Embryonic facial prominence (tissue), 1 donor: ENCODE results near the gene BCAN.
"Not testable (repeated sequence)": the region's sequence is repeated elsewhere in the genome, so short reads cannot be mapped to it uniquely, and the experiment has no call there.

Experiments used
- DNase-seq: peaks from one replicate; pipeline ENCODE4 v3.0.0-alpha.2; 2016; ENCODE audit errors: extremely low spot score

Gene BCAN

GRCh38 chr1:156641761-156642264 is at the start of gene BCAN:
Gene BCAN, plus strand, starts transcription at chr1:156642117. Its CDS starts 3,938 bp downstream, at chr1:156646055.
- no peak for DNase-seq

GRCh38 chr1:156592158-156592909 is 49.6 kb upstream of the BCAN start:
- DNase-seq: no peak

- no peak for DNase-seq
These were observed 48.8 kb upstream of the BCAN start for GRCh38 chr1:156592910-156593660.

DNA sequence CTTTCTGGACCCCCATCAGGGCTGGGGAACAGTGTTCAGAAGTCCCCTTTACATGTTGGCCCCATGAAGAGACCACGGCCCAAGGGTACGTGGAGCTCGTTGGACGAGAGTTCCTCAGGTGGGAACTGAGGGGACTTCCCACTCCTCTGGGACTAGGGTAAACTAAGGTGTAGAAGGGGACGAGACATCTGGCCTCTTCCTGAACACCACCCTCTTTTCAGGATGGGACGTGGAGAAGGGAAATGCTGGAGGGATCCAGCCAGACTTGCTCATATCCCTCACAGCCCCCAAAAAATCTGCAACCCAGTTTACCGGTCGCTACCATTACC is 48.3 kb upstream of the BCAN start:
- DNase-seq: no peak

DNA sequence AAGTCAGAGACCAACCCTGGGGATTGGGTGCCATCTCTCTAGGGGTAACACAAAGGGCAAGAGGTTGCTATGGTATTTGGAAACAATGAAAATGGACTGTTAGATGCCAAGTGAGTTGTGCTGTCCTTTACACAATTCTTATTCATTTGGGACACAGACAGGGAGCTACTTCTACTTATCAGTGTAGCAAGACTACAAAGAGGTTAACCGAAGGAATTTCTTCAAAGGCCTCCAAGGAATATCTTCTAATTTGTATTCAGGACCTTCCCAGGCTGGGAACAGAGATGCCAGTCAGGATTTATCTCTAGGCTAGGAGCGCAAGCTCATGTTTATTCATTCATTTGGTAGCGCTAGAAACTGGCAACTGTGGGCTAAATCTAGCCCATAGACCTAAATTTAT is 47.7 kb upstream of the BCAN start:
- DNase-seq: no peak

GRCh38 chr1:156595016-156595415 is 46.9 kb upstream of the BCAN start:
- no peak for DNase-seq

GRCh38 chr1:156596426-156596825 is 45.5 kb upstream of the BCAN start:
- no peak for DNase-seq

DNA sequence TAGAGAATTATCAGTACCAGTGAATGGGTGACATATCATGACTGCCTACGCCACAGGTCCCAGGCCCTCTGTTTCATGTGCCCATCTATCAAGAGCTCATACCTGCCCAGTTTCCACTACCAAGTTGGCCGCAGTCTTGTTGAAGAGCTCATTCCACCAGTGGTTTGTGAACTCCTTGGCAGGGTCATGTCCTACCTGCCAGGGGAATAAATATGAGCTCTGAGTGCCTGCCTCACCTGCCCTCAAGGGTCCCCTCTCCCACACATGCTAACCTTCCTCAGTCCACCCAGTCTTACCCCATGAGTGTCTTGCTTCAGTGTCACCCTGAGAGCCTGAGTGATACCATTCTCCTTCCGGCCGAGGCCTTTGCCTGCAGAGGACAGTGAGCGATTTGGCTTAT is 43.8 kb upstream of the BCAN start:
- no peak for DNase-seq

DNA sequence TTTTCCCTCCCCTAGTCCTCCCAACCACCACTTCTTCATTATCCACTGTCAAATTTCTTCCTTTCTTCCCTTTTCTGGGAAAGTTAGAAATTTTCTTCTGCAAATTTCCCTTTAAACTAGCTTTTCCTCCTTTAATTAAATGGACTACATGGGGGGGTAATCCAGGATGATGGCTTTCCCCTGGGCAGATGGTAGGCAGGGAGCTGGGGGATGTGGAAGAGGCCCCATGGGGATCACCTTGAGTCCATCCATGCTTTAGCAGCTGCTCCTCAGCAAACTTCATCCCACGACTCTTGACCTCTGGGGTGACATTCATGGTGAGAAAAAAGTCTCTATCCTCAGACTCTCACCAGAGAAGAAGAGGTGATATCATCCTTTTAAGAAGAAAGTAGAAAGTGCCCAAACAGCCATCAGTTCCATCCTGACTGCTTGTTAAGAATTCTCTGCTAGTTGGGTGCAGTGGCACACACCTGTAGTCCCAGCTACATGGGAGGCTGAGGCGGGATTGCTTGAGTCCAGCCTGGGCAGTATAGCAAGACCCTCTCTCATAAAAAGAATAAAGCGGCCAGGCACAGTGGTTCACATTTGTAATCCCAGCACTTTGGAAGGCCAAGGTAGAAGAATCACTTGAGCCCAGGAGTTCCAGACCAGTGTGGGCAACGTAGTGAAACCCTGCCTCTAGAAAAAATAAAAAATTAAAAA is 43.0 kb upstream of the BCAN start:
- DNase-seq: no peak

DNA sequence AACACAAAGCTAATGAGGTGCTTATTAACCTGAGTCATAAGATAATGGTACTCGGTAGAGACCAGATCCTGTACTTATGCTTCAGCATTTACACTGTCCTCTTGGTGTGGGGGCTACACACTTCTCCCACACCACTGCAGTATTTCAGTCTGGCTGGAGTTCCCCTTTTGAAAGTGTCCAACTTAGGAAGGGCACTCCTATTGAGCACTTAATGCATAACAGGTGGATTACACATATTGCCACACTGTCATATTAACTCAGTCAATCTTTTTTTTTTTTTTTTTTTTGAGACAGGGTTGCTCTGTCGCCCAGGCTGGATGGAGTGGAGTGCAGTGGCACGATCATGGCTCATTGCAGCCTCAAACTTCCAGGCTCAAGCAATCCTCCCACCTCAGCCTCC is 42.1 kb upstream of the BCAN start:
- no peak for DNase-seq

- DNase-seq: no peak
These were observed 41.2 kb upstream of the BCAN start for GRCh38 chr1:156600733-156601121.

GRCh38 chr1:156601122-156601830 is 40.6 kb upstream of the BCAN start, which contains the start of gene GPATCH4:
Gene GPATCH4, minus strand, starts transcription at chr1:156601479.
- peak; percentile 81 for DNase-seq

DNA sequence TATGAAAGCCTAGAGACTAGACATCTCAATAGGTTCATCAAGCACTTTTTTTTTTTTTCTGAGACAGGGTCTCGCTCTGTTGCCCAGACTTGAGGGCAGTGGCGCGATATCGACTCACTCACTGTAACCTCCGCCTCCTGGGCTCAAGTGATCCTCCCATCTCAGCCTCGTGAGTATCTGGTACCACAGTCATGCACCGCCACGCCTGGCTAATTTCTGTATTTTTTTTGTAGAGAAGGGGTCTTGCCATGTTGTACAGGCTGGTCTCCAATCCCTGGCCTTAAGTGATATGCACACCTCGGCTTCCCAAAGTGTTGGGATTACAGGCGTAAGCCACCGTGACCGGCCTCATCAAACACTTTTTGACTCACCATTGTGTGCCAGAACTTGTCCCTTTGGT is 40.0 kb upstream of the BCAN start:
- DNase-seq: no peak

DNA sequence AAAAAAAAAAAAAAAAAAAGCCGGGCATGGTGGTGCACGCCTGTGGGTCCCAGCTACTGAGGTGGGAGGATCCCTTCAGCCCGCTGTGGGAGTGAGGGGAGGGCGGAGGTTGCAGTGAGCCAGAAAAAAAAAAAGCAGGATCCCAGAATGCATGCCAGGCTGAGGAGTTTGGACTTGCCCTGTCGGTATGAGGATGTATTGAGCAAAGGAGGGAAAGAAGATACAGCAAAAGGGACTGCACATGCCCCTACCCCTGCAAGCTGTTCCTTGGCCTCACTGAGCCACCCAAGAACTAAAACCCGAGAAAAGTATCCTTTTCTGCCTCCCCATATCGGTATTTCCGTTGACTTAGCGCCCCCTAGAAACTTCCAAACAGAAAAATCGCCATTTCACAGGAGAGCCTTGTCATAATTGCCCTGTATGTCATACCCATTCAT is 39.3 kb upstream of the BCAN start:
- DNase-seq: no peak

DNA sequence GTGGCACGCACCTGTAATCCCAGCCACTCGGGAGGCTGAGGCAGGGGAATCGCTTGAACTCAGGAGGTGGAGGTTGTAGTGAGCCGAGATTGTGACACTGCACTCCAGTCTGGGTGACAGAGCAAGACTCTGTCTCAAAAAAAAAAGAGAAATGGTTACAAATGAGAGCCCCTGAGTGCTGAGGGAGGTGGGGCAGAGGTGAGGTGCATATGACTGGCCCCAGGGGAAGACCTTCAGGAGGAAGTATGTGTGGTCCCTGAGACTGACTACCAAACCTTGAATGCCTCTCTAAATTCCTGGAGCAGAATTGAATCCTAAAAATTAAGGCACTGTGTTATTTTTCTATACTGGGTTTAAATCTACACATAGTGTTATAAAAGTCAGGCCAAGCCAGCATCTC is 34.6 kb upstream of the BCAN start:
- not testable (repeated sequence) for DNase-seq

GRCh38 chr1:156608036-156608674 is 33.8 kb upstream of the BCAN start:
- DNase-seq: no peak

GRCh38 chr1:156608981-156609380 is 32.9 kb upstream of the BCAN start:
- no peak for DNase-seq

DNA sequence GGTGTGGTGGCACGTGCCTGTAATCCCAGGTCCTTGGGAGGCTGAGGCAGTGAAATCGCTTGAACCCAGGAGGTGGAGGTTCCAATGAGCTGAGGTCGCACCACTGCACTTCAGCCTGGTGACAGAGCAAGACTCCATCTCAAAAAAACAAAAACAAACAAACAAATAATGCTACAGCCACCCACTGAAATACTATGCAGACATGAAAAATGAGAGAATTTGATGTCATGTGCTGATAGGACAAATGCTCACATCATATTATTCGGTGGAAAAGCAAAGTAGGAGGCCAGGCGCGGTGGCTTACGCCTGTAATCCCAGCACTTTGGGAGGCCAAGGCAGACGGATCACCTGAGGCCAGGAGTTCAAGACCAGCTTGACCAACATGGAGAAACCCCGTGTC is 31.8 kb upstream of the BCAN start:
- not testable (repeated sequence) for DNase-seq

GRCh38 chr1:156612666-156613065 is 29.3 kb upstream of the BCAN start:
- no peak for DNase-seq

DNA sequence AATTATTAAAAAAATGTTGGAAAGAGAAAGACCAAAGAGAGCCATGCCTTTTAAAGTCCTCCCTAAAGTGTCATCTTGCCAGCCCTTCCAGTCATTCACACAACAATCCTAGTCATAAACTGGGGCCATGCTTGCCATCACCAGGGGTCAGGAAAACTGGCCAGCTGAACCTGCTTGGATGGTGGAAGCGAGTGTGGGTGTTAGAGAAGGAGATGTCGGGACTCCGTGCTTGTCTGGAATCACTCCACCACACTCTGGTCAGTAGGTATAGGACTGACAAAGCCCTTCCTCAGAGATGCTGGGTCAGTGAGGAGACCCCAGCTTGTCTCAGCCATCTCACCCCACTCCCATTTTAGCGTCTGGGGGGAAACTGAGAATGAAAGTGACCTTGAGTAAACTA is 26.0 kb upstream of the BCAN start:
- no peak for DNase-seq

DNA sequence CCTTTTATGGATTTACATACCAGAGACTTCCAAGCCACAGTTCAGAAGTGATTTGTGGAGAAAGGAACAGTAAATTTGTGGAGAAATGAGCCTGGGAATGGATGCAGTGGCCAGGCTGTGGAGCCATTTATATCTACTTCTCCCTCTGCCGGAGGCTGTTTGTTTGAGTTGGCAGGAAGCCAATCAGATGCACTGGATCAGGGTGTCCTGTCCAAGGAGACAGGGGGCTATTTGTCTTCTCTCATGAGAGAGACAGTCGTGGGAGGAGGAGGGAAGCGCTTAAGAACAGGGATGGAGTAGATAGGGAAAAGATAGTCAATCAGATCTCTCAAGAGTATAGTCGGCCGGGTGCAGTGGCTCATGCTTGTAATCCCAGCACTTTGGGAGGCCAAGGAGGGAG is 25.5 kb upstream of the BCAN start:
- no peak for DNase-seq
